NT2/D1 (cell line): Measurements from ENCODE around the gene GDE1.

Source experiments
- SUZ12 ChIP-seq: IDR thresholded peaks from 2 replicates; pipeline ENCODE4 v1.6.1; 2011; ENCODE audit not compliant: insufficient read length, insufficient read depth; ENCODE audit errors: extremely low read depth
- ZNF274 ChIP-seq: IDR thresholded peaks from 2 replicates; pipeline ENCODE4 v1.6.1; 2011; ENCODE audit warnings: mild to moderate bottlenecking, low read depth, low read length

DNA sequence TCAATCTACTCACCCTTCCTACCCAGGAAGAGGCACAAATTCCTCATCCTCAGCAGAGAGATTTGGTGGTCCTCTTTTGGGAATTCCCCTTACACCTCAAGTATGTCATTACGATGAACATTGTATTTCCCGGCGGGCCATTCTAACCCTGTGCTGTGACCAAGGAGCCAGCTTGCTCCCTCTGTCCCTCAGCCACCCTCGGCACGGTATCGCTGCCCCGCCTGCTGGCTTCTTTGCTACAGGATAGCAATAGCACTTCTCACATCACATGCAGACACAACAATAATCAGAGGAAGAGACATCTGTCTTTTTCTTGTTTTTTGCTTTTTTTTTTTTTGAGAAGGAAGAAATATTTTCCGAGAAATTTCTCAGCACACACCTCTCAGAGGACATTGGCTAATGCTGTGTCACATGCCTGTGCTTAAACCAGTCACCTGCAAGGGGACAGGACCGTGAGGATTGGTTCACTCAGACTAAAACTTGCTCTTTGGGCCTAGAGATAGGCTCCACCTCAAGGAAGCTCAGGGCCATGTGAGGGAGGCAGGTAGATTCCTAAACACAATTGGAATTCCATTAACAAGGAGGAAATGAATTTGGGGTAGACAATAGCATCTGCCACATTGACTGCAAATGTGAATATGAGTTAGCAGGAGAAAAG is 63.0 kb downstream of the GDE1 start:
- TF ChIP-seq SUZ12, result no peak
- TF ChIP-seq ZNF274, result no peak
